Activated CD4-positive, alpha-beta T cell treated with anti-CD3 and anti-CD28 coated beads for 24 hours (primary cell): ENCODE data around the gene THRA.
A peak's percentile ranks its signal among the peaks of the same experiment; 100 is the strongest.

ENCODE experiments used
- DNase-seq, 2 donors: peaks; one replicate each; pipeline ENCODE4 v3.0.0-alpha.2; 2020; ENCODE audit warnings: low read depth in 2 of 2

The THRA gene

GRCh38 chr17:40026816-40027613 is 35.8 kb upstream of the THRA start:
- peak; percentile 66 to 68 for DNase-seq

GRCh38 chr17:40027614-40028012 is 35.2 kb upstream of the THRA start:
- no peak for DNase-seq

GRCh38 chr17:40028595-40028994 is 34.2 kb upstream of the THRA start:
- no peak for DNase-seq

- no peak for DNase-seq
Observed at GRCh38 chr17:40031706-40032105, 31.1 kb upstream of the THRA start.

- no peak for DNase-seq
Observed at GRCh38 chr17:40032322-40033320, 30.1 kb upstream of the THRA start.

- DNase-seq = no peak
Observed at GRCh38 chr17:40033339-40033738, 29.4 kb upstream of the THRA start.

- no peak for DNase-seq
Observed at GRCh38 chr17:40034426-40035161, 28.2 kb upstream of the THRA start.

GRCh38 chr17:40035162-40035559 is 27.6 kb upstream of the THRA start:
- DNase-seq = no peak

GRCh38 chr17:40038882-40039513 is 23.8 kb upstream of the THRA start:
- DNase-seq = no peak

- no peak for DNase-seq
Observed at GRCh38 chr17:40041196-40041595, 21.6 kb upstream of the THRA start.

GRCh38 chr17:40056379-40057015 is 6.3 kb upstream of the THRA start:
- no peak for DNase-seq

- DNase-seq = no peak
Observed at GRCh38 chr17:40058186-40058784, 4.5 kb upstream of the THRA start.

- DNase-seq = no peak
Observed at GRCh38 chr17:40058865-40059264, 3.9 kb upstream of the THRA start.

GRCh38 chr17:40059729-40060475 is 2.9 kb upstream of the THRA start:
- DNase-seq = no peak

GRCh38 chr17:40060887-40061608 is 1.7 kb upstream of the THRA start:
- DNase-seq = no peak

GRCh38 chr17:40061609-40062038 is 1.1 kb upstream of the THRA start:
- no peak for DNase-seq

- DNase-seq = no peak
Observed at GRCh38 chr17:40063187-40063771, 514 bp downstream of the THRA start.

- DNase-seq = no peak
Observed at GRCh38 chr17:40063901-40064531, 1.3 kb downstream of the THRA start.
